Mesenteric fat pad (tissue), 1 donor: ENCODE data around the gene GSPT1. TPM values are rescaled to one million over a fixed set of nuclear protein-coding genes. Genes with fewer than 3 reads are reported as not detected.
"Not testable (repeated sequence)": the region's sequence is repeated elsewhere in the genome, so short reads cannot be mapped to it uniquely, and the experiment has no call there.

Source experiments
- DNase-seq: peaks from one replicate; pipeline ENCODE4 v3.0.0-alpha.2; 2020; ENCODE audit warnings: low spot score
- long read RNA-seq: library from polyadenylated mRNA; unstranded; transcript quantifications from one replicate; pipeline ENCODE4 v2.0.0, GENCODE V29; 2020
- total RNA-seq: library from RNA; stranded (reverse); fragmentation: NEBNext Ultra II Directional; extraction: Animal tissue kit (Norgen Biotek cat#: 25700); gene quantifications from one replicate; pipeline ENCODE4 v1.2.1, GENCODE V29; 2021
- donor health status: DM: yes; HTN: yes; CAD: no.

GSPT1 gene
- 138 TPM for total RNA-seq
- long read RNA-seq, full-length matches to known transcripts, result 3 of 31 reads
- long read RNA-seq, partial matches to known transcripts, result 8 of 31 reads
- long read RNA-seq, other reads (novel, unspliced or antisense), result 20 of 31 reads

- DNase-seq, result peak; percentile 100
Measured at GRCh38 chr16:11915644-11916523, at the start of gene GSPT1. GSPT1 (minus strand) TSS chr16:11915956; CDS start chr16:11915720, 236 bp downstream.

- no peak for DNase-seq
Measured at GRCh38 chr16:11964761-11965551, 49.2 kb upstream of the GSPT1 start, which contains the start of gene TNFRSF17. TNFRSF17 (plus strand) TSS chr16:11965210; CDS start chr16:11965325, 115 bp downstream.

- no peak for DNase-seq
Measured at GRCh38 chr16:11963706-11964105, 48.0 kb upstream of the GSPT1 start.

- not testable (repeated sequence) for DNase-seq
Measured at GRCh38 chr16:11962978-11963377, 47.2 kb upstream of the GSPT1 start.

GRCh38 chr16:11962457-11962856 lies 46.7 kb upstream of the GSPT1 start:
- DNase-seq, result not testable (repeated sequence)

DNA sequence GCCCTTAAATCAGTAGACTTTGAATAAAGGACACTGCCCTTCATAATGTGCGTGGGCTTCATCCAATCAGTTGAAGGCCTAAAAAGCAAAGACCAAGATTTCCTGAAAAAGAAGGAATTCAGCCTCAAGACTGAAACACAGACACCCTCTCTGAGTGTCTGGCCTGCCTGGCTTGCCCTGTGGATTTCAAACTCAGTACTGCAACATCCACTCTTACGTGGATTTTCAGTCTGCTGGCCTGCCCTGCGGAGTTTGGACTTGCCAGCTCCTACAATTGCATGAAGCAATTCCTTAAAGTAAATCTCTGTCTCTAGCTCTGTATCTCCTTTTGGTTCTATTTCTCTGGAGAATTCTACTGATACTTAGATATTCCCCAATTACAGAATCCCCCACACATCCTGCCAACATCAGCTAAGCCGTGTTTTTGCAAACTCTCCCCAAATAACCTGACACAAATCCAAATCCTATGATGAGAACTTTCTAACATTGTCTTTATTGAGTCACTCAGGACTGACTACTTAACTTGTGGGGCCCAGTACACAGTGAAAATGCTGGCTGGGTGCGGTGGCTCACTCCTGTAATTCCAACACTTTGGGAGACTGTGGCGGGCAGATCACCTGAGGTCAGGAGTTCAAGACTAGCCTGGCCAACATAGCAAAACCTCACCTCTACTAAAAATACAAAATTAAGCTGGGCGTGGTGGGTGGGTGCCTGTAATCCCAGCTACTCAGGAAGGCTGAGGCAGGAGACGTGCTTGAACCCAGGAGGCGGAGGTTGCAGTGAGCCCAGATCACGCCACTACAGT lies 42.0 kb upstream of the GSPT1 start:
- peak; percentile 72 for DNase-seq

DNA sequence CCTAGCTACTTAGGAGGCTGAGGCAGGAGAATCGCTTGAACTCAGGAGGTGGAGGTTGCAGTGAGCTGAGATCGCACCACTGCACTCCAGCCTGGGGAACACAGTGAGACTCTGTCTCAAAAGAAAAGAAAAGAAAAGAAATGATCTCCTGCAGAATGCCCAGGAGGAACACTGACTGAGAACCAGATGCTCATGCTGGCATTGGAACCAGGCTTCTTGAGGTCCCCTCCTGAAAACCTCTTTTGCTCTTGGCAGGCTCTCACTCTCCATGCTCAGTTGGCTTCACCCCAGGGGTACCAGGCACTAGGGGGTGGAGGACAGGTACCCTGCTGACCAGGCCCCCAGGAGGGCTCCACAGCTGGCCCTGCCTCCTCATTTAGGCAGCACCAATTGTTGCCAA lies 40.8 kb upstream of the GSPT1 start:
- DNase-seq, result peak; percentile 62

- DNase-seq, result peak; percentile 41
Measured at GRCh38 chr16:11955713-11956123, 40.0 kb upstream of the GSPT1 start.

- not testable (repeated sequence) for DNase-seq
Measured at GRCh38 chr16:11953576-11953975, 37.8 kb upstream of the GSPT1 start.

- no peak for DNase-seq
Measured at GRCh38 chr16:11950388-11950787, 34.6 kb upstream of the GSPT1 start.

DNA sequence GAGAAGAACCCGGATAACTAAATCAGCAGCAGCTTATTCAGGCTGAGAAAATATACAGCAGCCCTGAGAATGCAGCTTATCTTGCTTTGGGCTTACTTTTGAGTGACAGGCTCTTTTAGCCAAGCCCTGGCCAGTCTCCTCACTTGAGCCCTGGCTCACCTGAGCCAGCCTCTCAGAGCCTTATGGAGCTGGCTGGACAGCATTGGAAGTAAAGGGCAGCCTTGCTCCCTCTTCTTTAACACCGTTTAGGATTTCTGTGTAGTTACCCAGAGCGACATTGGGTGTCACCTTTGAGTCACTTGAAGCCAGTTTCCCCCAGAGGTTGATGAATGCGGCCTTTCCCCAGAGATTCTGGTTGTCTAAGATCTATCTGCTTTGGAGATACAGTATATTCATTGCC lies 33.8 kb upstream of the GSPT1 start:
- no peak for DNase-seq

DNA sequence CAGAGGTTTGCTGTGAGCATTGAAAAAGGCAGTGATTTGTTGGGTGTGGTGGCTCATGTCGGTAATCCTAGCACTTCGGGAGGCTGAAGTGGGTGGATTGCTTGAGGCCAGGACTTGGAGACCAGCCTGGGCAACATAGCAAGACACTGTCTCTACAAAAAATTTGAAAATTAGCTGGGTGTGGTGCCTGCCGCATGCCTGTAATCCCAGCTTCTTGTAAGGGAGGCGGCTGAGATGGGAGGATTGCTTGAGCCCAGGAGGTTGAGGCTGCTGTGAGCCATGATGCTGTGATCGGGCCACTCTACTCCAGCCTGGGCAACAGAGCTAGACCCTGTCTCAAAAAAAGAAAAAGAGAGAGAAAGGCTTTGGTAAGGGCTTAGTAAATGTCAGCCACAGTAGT lies 33.1 kb upstream of the GSPT1 start:
- DNase-seq, result no peak

GRCh38 chr16:11946433-11946832 lies 30.7 kb upstream of the GSPT1 start:
- no peak for DNase-seq

- DNase-seq, result not testable (repeated sequence)
Measured at GRCh38 chr16:11941945-11942344, 26.2 kb upstream of the GSPT1 start, which contains the start of gene NPIPB2. NPIPB2 (minus strand) TSS chr16:11942045; CDS start chr16:11942045, 0 bp downstream.

GRCh38 chr16:11927350-11927749 lies 11.6 kb upstream of the GSPT1 start:
- DNase-seq, result not testable (repeated sequence)

- DNase-seq, result not testable (repeated sequence)
Measured at GRCh38 chr16:11924046-11924445, 8.3 kb upstream of the GSPT1 start.

DNA sequence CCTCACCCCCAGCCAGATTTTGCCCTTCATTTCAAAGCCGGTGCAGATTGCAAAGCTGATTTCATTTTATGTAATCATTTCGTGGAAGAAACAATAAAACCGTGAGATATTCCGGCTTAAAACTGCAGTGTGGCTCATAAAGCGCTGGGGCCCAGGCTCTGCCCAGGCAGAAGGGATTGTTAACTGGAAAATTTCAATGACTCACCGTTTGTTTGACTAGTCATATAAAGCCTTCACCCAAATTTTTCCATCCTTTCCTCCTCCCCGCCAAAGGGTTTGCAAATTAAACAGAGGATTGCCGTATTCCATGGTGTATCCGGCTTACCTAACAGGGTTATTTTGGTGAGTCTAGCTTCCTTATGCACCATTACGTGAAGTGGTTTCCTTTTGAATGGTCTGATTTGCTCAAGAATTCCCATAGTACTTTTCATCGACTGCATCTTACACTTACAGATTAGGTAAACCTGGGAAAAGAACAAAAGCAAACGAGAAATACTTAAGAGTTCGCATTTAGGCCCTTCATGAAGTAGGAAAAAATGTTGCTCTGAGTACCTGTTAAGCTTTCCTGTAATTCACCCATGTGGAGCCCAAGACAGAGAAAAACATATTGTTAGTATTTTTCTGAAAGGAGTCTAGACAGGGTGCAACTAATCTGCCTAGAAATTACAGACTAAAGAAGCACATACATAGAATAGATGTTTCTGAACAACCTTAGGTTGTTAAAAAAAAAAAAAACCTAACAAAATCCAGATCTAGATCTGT lies 949 bp upstream of the GSPT1 start:
- DNase-seq, result no peak

- DNase-seq, result no peak
Measured at GRCh38 chr16:11915114-11915643, 577 bp downstream of the GSPT1 start.

DNA sequence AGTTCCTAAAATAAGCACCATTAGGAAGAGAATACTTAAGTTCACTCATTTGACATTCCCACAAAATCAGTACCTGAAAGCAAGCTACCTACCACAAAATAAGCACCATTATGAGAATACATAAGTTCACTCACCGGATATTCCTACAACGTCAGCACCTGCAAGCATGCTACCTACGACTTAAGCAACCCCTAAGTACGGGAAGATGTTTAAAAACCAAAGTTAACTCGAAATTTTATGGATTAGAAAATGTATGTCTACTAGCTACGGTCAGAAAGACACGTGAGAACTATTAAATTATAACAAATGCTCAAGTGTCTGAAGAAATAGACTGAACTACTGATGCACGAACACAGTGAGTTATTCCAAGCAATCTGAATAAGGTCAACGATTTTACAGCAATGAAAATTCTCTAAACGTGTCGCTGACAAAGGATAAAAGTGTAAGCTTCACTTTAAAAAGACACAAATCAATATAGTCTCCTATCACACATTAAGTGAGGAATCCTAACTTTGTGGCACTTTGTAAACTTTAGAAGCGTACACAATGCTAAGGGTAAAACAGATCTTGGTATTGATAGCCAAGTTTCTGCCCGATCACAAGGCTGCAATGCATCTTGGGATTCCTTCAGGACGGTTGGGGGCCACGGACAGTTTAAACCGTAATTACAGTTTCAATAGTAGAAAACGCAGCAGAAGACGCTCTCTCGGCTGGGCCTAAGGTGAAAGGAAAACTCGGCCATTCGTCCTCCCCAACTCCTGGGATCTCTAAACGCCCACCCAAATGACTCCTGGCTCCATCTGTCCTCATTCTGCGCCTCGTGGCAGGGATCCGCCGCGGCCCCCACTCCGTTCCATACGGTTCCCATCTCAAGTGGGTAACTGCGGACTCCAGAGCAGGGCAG lies 1.3 kb downstream of the GSPT1 start:
- no peak for DNase-seq
